ENCODE results near the gene MLYCD. TPM values are rescaled to one million over a fixed set of nuclear protein-coding genes. Genes with fewer than 3 reads are reported as not detected.

MLYCD gene
- total RNA-seq, 2 donors from 2014 or later, result 6.1 to 7.1 TPM

DNA sequence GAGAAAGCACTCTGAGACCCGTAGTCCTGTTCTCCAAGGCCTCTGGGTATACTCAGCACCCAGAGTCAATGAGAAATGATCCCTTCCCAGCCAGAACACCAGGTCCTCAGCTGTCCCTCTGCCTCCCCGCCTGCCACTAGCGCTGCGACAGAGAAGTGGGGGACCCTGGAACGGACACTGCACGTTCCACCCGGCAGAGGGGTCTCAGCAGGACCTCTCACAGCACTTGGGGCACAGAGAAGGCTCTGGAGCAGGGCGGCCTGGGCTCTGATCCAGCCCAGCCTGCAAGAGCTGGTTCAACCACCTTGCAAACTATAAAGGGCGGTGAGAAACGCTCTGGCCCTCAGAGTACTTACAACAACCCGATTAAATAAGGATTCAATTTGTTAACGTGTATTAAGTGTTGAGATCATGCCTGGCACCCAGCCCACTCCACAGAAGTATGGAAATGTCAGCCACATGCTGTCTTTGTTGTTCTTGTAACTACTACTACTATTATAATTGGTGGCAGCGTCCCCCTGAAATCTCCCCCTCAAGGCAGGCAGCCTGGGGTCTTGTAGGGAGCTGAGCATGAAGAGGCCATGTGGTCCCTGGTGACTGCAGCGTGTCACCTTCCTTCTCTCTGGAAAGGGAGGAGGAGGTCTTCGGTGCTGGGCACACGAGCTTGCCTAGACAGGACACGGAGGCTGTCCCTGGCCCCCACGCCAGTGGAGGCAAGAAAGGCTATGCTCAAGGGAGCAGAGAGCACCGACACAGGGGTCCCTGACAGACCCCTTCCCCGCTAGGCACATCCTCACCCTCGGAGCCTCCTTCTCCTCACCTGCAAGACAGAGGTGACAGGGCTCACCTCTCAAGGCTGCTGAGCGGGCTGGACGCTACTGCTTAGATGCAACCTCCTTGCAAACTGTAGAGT, 56.6 kb downstream of the MLYCD start:
- H3K27ac Mint-ChIP-seq, result no peak overlapping the region
- H3K9me3 Mint-ChIP-seq, result no peaks in the 10 kb centered on the region
- no peaks in the 10 kb centered on the region for H3K4me1 Mint-ChIP-seq (ENCODE audit: low read depth in 2 of 2)
- DNase-seq (ENCODE audit: low spot score) (no peak), ATAC-seq (no peak)
- no peak overlapping the region for H3K4me3 Mint-ChIP-seq
- H3K27me3 Mint-ChIP-seq, result peaks cover 8 to 12% of the 10 kb centered on the region in 2 donors
- no peaks in the 10 kb centered on the region for H3K36me3 Mint-ChIP-seq

DNA sequence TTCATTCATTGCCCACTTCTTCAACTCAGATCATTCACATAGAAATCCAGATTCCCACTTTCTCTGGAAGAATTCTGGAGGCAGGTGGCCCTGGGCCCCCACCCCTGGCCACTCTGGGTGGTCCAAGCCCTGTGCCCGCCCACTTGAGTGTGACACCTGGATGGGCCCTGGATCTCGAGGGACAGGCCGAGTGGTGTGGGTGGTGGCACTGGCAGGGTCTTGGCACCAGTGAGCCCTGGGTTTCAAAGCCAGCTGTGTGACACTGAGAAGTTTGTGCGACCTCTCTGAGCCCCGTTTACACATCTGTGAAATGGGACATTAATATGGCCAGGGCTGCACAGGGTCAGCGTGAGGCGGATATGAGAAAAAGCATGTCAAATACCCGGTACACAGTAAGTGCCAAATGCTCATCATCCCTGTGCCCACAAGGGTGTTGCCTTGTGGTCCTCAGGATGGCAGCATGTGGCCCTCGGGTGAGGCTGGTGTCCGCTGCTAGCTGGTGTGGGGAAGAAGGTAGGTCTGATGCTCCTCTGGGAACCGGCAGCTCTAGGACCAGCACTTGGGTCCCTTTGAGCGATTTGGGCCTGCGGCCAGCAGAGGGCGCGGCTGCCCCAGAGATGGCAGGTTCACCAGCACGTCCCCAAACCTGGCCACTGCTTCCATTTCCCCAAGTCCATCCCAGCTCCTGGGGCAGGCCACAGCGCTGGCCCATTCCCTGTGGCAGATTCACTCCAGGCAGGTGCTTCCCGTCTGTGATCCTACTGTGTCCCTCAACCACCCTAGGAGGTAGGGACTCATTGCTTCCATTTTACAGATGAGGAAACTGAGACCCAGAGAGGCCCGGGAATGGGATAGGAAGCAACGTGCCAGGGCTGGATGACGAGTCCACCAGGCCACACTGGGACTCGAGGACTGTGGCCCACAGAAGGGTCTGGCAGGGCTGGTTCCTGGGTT, 57.7 kb downstream of the MLYCD start:
- peak; percentile 74 for DNase-seq (ENCODE audit: low spot score)
- Mint-ChIP-seq H3K4me3 (no peak overlapping the region), H3K4me1 (ENCODE audit: low read depth in 2 of 2) (no peaks in the 10 kb centered on the region), H3K9me3 (no peaks in the 10 kb centered on the region), H3K27ac (no peak overlapping the region), H3K36me3 (no peaks in the 10 kb centered on the region), H3K27me3 (peaks cover 8 to 12% of the 10 kb centered on the region in 2 donors)
- ATAC-seq, result peak; percentile 43 to 68

DNA sequence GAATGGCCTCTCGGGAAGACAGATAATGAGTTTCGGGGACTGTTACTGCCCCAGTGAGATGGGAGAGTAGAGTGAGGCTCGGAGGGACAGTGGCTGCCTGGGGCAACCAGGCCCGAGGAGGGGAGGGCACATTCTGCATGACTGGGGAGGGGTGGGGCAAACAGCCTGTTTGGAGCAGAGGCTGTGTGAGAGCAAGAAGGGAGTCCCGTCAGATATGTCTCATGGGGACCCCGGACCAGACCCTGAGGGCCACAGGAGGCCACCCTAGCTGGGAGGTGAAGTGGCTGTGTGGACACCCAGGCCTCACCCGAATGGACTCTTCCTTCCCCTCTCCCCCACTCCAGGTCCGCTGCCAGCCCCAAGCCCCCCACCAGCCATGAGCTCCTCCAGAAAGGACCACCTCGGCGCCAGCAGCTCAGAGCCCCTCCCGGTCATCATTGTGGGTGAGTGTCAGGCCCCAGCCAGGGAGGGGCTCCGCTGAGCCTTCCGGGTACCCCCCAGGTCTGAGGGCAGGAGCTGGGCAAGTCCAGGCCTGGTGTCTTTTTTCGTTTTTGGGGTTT, 58.5 kb downstream of the MLYCD start:
- Mint-ChIP-seq H3K36me3 (no peaks in the 10 kb centered on the region), H3K4me1 (ENCODE audit: low read depth in 2 of 2) (no peaks in the 10 kb centered on the region), H3K4me3 (no peak overlapping the region), H3K9me3 (no peaks in the 10 kb centered on the region), H3K27me3 (peaks cover 8 to 12% of the 10 kb centered on the region in 2 donors), H3K27ac (no peak overlapping the region)
- ATAC-seq (no peak), DNase-seq (ENCODE audit: low spot score) (no peak)

GRCh38 chr16:83958137-83958845, 59.4 kb downstream of the MLYCD start:
- no peak for ATAC-seq

DNA sequence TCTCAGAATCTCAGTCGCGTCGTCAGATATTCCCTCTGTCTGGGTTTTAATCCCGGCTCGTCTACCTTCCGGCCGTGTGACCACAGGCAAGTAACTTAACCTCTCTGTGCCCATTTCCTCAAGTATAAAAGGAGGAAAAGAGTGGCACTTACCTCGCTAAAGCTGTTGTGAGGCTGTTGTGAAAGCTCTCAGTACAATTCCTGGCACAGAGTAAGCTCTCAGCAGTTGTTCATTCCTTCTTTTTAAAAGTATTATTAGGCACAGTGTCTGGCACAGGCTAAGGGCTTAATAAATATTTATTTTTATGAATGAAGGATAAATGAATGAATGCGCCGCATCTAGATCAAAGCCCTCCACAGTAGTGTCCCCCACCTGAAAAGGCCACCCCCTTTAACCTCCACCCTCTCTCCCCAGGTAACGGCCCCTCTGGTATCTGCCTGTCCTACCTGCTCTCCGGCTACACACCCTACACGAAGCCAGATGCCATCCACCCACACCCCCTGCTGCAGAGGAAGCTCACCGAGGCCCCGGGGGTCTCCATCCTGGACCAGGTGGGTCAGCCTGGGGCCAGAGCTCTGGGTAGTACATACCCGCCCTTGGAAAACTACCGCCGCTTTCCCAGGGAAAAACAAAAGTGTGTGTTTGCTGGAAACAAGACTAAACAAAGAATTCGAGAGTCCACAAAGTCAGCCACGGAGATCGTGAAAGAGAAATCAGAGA, 60.1 kb downstream of the MLYCD start:
- Mint-ChIP-seq H3K36me3 (no peaks in the 10 kb centered on the region), H3K4me3 (no peak overlapping the region), H3K4me1 (ENCODE audit: low read depth in 2 of 2) (no peaks in the 10 kb centered on the region), H3K27ac (no peak overlapping the region), H3K27me3 (peaks cover 7 to 10% of the 10 kb centered on the region in 2 donors), H3K9me3 (no peaks in the 10 kb centered on the region)
- ATAC-seq (no peak), DNase-seq (ENCODE audit: low spot score) (no peak)

More at GRCh38 chr16:83958137-83958845, 59.4 kb downstream of the MLYCD start:
- Mint-ChIP-seq H3K4me3 (no peak overlapping the region), H3K9me3 (no peaks in the 10 kb centered on the region), H3K4me1 (ENCODE audit: low read depth in 2 of 2) (no peaks in the 10 kb centered on the region), H3K36me3 (no peaks in the 10 kb centered on the region), H3K27me3 (peaks cover 8 to 12% of the 10 kb centered on the region in 2 donors), H3K27ac (no peak overlapping the region)
- DNase-seq (ENCODE audit: low spot score), result no peak

GRCh38 chr16:83959656-83960434, 60.9 kb downstream of the MLYCD start:
- DNase-seq (ENCODE audit: low spot score) (no peak), ATAC-seq (no peak)
- no peaks in the 10 kb centered on the region for H3K36me3 Mint-ChIP-seq
- peaks cover 0 to 2% of the 10 kb centered on the region in 2 donors for H3K27me3 Mint-ChIP-seq
- H3K4me3 Mint-ChIP-seq, result no peak overlapping the region
- H3K9me3 Mint-ChIP-seq, result no peaks in the 10 kb centered on the region
- no peaks in the 10 kb centered on the region for H3K4me1 Mint-ChIP-seq (ENCODE audit: low read depth in 2 of 2)
- no peak overlapping the region for H3K27ac Mint-ChIP-seq

GRCh38 chr16:83960521-83961249, 61.8 kb downstream of the MLYCD start:
- DNase-seq (ENCODE audit: low spot score) (no peak), ATAC-seq (no peak)
- Mint-ChIP-seq H3K27me3 (no peaks in the 10 kb centered on the region), H3K4me1 (ENCODE audit: low read depth in 2 of 2) (no peaks in the 10 kb centered on the region), H3K9me3 (no peaks in the 10 kb centered on the region), H3K36me3 (no peaks in the 10 kb centered on the region), H3K4me3 (no peak overlapping the region), H3K27ac (no peak overlapping the region)

DNA sequence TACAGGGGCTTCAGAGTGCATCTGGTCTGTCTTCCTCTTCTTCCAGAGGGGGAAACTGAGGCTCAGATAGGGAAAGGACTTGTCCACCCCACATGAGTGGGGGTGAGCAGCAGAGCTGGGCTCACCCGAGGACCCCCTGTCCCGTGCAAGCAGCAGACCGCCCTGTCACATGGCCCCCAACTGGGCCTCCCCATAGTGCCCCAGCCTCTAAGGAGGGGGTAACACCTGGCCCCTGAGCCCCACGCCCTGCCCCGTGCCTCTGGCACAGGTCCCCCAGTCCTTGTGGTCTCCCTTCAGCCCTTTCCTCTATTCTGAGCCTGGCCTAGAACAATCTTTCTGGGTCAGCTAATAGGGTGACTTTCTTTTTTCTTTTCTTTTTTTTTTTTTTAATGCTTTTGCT, 62.7 kb downstream of the MLYCD start:
- Mint-ChIP-seq H3K4me1 (ENCODE audit: low read depth in 2 of 2) (no peaks in the 10 kb centered on the region), H3K27me3 (no peaks in the 10 kb centered on the region), H3K36me3 (no peaks in the 10 kb centered on the region), H3K9me3 (no peaks in the 10 kb centered on the region), H3K4me3 (no peak overlapping the region), H3K27ac (no peak overlapping the region)
- DNase-seq (ENCODE audit: low spot score) (no peak), ATAC-seq (no peak)

GRCh38 chr16:83963277-83964119, 64.6 kb downstream of the MLYCD start:
- Mint-ChIP-seq H3K36me3 (no peaks in the 10 kb centered on the region), H3K4me1 (ENCODE audit: low read depth in 2 of 2) (peaks cover 4 to 5% of the 10 kb centered on the region in 2 donors), H3K27me3 (peaks cover 4 to 8% of the 10 kb centered on the region in 2 donors), H3K27ac (no peak overlapping the region), H3K4me3 (no peak overlapping the region), H3K9me3 (no peaks in the 10 kb centered on the region)
- DNase-seq (ENCODE audit: low spot score), result peak; percentile 29
- ATAC-seq, result no peak

- H3K27me3 Mint-ChIP-seq, result peaks cover 11 to 17% of the 10 kb centered on the region in 2 donors
- peak in 1 of 2 donors; percentile 24 for ATAC-seq
- no peak for DNase-seq (ENCODE audit: low spot score)
Observed at GRCh38 chr16:83964684-83965443, 65.9 kb downstream of the MLYCD start.

More at GRCh38 chr16:83964684-83965443, 65.9 kb downstream of the MLYCD start:
- H3K4me1 Mint-ChIP-seq (ENCODE audit: low read depth in 2 of 2), result peaks cover 4 to 5% of the 10 kb centered on the region in 2 donors
- H3K36me3 Mint-ChIP-seq, result no peaks in the 10 kb centered on the region
- no peak overlapping the region for H3K4me3 Mint-ChIP-seq
- no peak overlapping the region for H3K27ac Mint-ChIP-seq
- no peaks in the 10 kb centered on the region for H3K9me3 Mint-ChIP-seq

Data from natural killer cell treated with Interleukin-12 subunit alpha and Interleukin-12 subunit beta and Interleukin-15 and Interleukin-18, amount 100 ng/mL, for 72 hours (primary cell).